ENCODE data around the gene EIF4EBP2. TPM values are rescaled to one million over a fixed set of nuclear protein-coding genes. Genes with fewer than 3 reads are reported as not detected.
A peak's percentile ranks its signal among the peaks of the same experiment; 100 is the strongest.

EIF4EBP2 gene
- total and polyA plus RNA-seq, 3 donors from 2014 or later = 41.2 to 50.8 (median 50.7) TPM

- DNase-seq = no peak
- Histone ChIP-seq H3K4me1 (peaks cover 3% of the 10 kb centered on the region), H3K27ac (no peak overlapping the region), H3K27me3 (no peaks in the 10 kb centered on the region), H3K36me3 (ENCODE audit: low read depth, missing control alignments) (no peaks in the 10 kb centered on the region), H3K9me3 (no peaks in the 10 kb centered on the region), H3K4me3 (no peak overlapping the region)
- intact Hi-C loops (cut with DNase I; ENCODE audit: low total_unique reads) = loop anchor here (10.0 kb wide), 1 partner anchor 309 kb away; no protein-coding TSS in a partner anchor
- TF ChIP-seq CTCF (IDR thresholded peaks at IDR 0.05) = no peak
- no peak for TF ChIP-seq POLR2A (IDR thresholded peaks at IDR 0.05)
- WGBS, 2 donors = 62 to 77% methylated on average over 8 of the region's 8 CpGs
Observed at GRCh38 chr10:70456164-70456563, 52.2 kb downstream of the EIF4EBP2 start.

GRCh38 chr10:70457759-70458305 is 53.9 kb downstream of the EIF4EBP2 start:
- Histone ChIP-seq H3K36me3 (ENCODE audit: low read depth, missing control alignments) (no peaks in the 10 kb centered on the region), H3K27me3 (no peaks in the 10 kb centered on the region), H3K27ac (no peak overlapping the region), H3K4me1 (no peaks in the 10 kb centered on the region), H3K9me3 (no peaks in the 10 kb centered on the region), H3K4me3 (peak overlapping the region; percentile 24 to 43)
- intact Hi-C loops (cut with DNase I; ENCODE audit: low total_unique reads) = loop anchor here (10.0 kb wide), 1 partner anchor 307 kb away; no protein-coding TSS in a partner anchor
- 39 to 56% methylated on average over 15 to 17 of the region's 17 CpGs for WGBS, 2 donors
- TF ChIP-seq POLR2A (IDR thresholded peaks at IDR 0.05) (no peak), CTCF (IDR thresholded peaks at IDR 0.05) (no peak)
- DNase-seq = no peak

GRCh38 chr10:70458329-70459060 is 54.5 kb downstream of the EIF4EBP2 start:
- intact Hi-C loops (cut with DNase I; ENCODE audit: low total_unique reads) = loop anchor here (10.0 kb wide), 1 partner anchor 306 kb away; no protein-coding TSS in a partner anchor
- WGBS, 2 donors = 15 to 32% methylated on average over 8 to 61 of the region's 62 CpGs
- H3K9me3 ChIP-seq = no peaks in the 10 kb centered on the region
- TF ChIP-seq CTCF (IDR thresholded peaks at IDR 0.05) = no peak
- no peak for TF ChIP-seq POLR2A (IDR thresholded peaks at IDR 0.05)
- H3K27ac ChIP-seq = peak overlapping the region in 1 of 2 donors; percentile 19
- DNase-seq = peak; percentile 61
- no peaks in the 10 kb centered on the region for H3K27me3 ChIP-seq
- H3K36me3 ChIP-seq (ENCODE audit: low read depth, missing control alignments) = no peaks in the 10 kb centered on the region
- no peaks in the 10 kb centered on the region for H3K4me1 ChIP-seq
- peak overlapping the region; percentile 24 to 43 for H3K4me3 ChIP-seq

- H3K36me3 ChIP-seq (ENCODE audit: low read depth, missing control alignments) = no peaks in the 10 kb centered on the region
- intact Hi-C loops (cut with DNase I; ENCODE audit: low total_unique reads) = loop anchor here (10.0 kb wide), 1 partner anchor 306 kb away; no protein-coding TSS in a partner anchor
- 30 to 32% methylated on average over 14 to 19 of the region's 19 CpGs for WGBS, 2 donors
- H3K4me3 ChIP-seq = no peak overlapping the region
- H3K4me1 ChIP-seq = no peaks in the 10 kb centered on the region
- no peak overlapping the region for H3K27ac ChIP-seq
- H3K27me3 ChIP-seq = no peaks in the 10 kb centered on the region
- TF ChIP-seq POLR2A (IDR thresholded peaks at IDR 0.05) = no peak
- TF ChIP-seq CTCF (IDR thresholded peaks at IDR 0.05) = no peak
- no peaks in the 10 kb centered on the region for H3K9me3 ChIP-seq
- no peak for DNase-seq
Observed at GRCh38 chr10:70459061-70459773, 55.3 kb downstream of the EIF4EBP2 start.
